Epithelial cell of prostate (primary cell): Measurements from ENCODE around the gene LITAF.
A peak's percentile ranks its signal among the peaks of the same experiment; 100 is the strongest.
"Not testable (repeated sequence)": the region's sequence is repeated elsewhere in the genome, so short reads cannot be mapped to it uniquely, and the experiment has no call there.

Experiments used
- DNase-seq: peaks from one replicate; pipeline ENCODE4 v3.0.0-alpha.2; 2011; ENCODE audit warnings: low read depth, low spot score
- H3K27ac ChIP-seq: fragments of 450-650 bp; 2 replicates; pipeline ENCODE4 v1.5.1; 2017; ENCODE audit warnings: mild to moderate bottlenecking

The LITAF gene

GRCh38 chr16:11603331-11603750, 16.6 kb upstream of the LITAF start:
- no peak overlapping the region for H3K27ac ChIP-seq
- no peak for DNase-seq

- DNase-seq = no peak
- no peak overlapping the region for H3K27ac ChIP-seq
Observed at GRCh38 chr16:11602321-11602720, 15.6 kb upstream of the LITAF start.

GRCh38 chr16:11601911-11602310, 15.2 kb upstream of the LITAF start:
- H3K27ac ChIP-seq = no peak overlapping the region
- no peak for DNase-seq

- H3K27ac ChIP-seq = no peak overlapping the region
- DNase-seq = no peak
Observed at GRCh38 chr16:11601425-11601824, 14.7 kb upstream of the LITAF start.

GRCh38 chr16:11599579-11599978, 12.9 kb upstream of the LITAF start:
- no peak overlapping the region for H3K27ac ChIP-seq
- DNase-seq = no peak

GRCh38 chr16:11597235-11598095, 10.7 kb upstream of the LITAF start:
- peak overlapping the region; percentile 14 for H3K27ac ChIP-seq
- no peak for DNase-seq

- DNase-seq = no peak
- H3K27ac ChIP-seq = peak overlapping the region; percentile 14
Observed at GRCh38 chr16:11596572-11597226, 10.0 kb upstream of the LITAF start.

- H3K27ac ChIP-seq = no peak overlapping the region
- no peak for DNase-seq
Observed at GRCh38 chr16:11593581-11593980, 6.9 kb upstream of the LITAF start.

- not testable (repeated sequence) for H3K27ac ChIP-seq, DNase-seq
Observed at GRCh38 chr16:11593076-11593475, 6.4 kb upstream of the LITAF start.

GRCh38 chr16:11591630-11592029, 4.9 kb upstream of the LITAF start:
- H3K27ac ChIP-seq, DNase-seq: not testable (repeated sequence)

- no peak overlapping the region for H3K27ac ChIP-seq
- no peak for DNase-seq
Observed at GRCh38 chr16:11589198-11589550, 2.5 kb upstream of the LITAF start.

- H3K27ac ChIP-seq = no peak overlapping the region
Observed at GRCh38 chr16:11588321-11589197, 1.8 kb upstream of the LITAF start.

GRCh38 chr16:11587643-11588247, 1.0 kb upstream of the LITAF start:
- peak overlapping the region; percentile 66 for H3K27ac ChIP-seq

More at GRCh38 chr16:11588321-11589197, 1.8 kb upstream of the LITAF start:
- no peak for DNase-seq

GRCh38 chr16:11586378-11586855, 302 bp downstream of the LITAF start:
- H3K27ac ChIP-seq = peak overlapping the region; percentile 66
- DNase-seq = no peak

More at GRCh38 chr16:11587643-11588247, 1.0 kb upstream of the LITAF start:
- no peak for DNase-seq

- peak overlapping the region; percentile 66 for H3K27ac ChIP-seq
- no peak for DNase-seq
Observed at GRCh38 chr16:11585460-11586377, 1.0 kb downstream of the LITAF start.

GRCh38 chr16:11583889-11584565, 2.7 kb downstream of the LITAF start:
- H3K27ac ChIP-seq = peak overlapping the region; percentile 66

GRCh38 chr16:11583166-11583565, 3.6 kb downstream of the LITAF start:
- no peak for DNase-seq
- no peak overlapping the region for H3K27ac ChIP-seq

More at GRCh38 chr16:11583889-11584565, 2.7 kb downstream of the LITAF start:
- no peak for DNase-seq

GRCh38 chr16:11582157-11582814, 4.4 kb downstream of the LITAF start:
- H3K27ac ChIP-seq = no peak overlapping the region
- no peak for DNase-seq
